GM19463 (cell line): ENCODE data around the gene TMX4.
A peak's percentile ranks its signal among the peaks of the same experiment; 100 is the strongest.
"Not testable (repeated sequence)": the region's sequence is repeated elsewhere in the genome, so short reads cannot be mapped to it uniquely, and the experiment has no call there.

Source experiments
- ATAC-seq: cut with Tn5 transposase; IDR thresholded peaks from one replicate; pipeline ENCODE4 v1.9.1; 2021; ENCODE audit warnings: mild to moderate bottlenecking, moderate library complexity; ENCODE audit not compliant: unreplicated experiment

Gene TMX4, protein sequence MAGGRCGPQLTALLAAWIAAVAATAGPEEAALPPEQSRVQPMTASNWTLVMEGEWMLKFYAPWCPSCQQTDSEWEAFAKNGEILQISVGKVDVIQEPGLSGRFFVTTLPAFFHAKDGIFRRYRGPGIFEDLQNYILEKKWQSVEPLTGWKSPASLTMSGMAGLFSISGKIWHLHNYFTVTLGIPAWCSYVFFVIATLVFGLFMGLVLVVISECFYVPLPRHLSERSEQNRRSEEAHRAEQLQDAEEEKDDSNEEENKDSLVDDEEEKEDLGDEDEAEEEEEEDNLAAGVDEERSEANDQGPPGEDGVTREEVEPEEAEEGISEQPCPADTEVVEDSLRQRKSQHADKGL

DNA sequence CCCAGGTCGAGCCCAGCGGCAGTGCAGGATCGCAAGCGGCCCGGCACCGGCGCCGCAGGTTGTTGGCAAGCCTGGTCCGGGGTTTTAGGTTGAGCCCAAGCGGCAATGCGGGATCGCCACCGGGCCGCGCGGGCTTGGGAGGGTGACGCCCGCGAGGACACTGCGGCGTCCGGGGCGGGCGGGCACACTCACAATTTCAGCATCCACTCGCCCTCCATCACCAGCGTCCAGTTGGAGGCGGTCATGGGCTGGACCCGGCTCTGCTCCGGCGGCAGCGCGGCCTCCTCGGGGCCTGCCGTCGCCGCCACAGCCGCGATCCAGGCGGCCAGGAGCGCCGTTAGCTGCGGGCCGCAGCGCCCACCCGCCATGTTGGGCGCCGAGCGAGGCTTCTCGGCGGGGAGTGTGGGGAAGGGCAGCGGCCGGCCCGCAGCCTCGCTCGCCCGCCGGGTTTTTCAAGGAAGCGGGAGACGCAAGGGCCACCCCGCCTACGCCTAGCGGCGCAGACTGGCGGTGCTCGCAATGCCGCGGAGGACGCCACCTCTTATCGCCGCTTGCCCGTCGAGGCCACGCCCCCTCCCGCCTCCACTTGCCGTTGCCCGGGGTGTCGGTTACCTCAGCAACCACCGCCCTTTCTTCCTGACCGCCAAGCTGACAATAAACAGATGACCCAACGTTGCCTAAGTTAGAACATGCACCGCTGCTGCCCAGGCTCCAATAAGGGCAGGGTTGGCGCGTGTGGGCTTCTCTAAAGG, at the start of gene TMX4:
TSS of gene TMX4 (minus strand) at position 516 of the 752 bp plus-strand sequence. CDS start at position 368, 148 bp downstream.
- ATAC-seq = peak; percentile 83

- no peak for ATAC-seq
Measured at GRCh38 chr20:8067082-8067481, 47.5 kb upstream of the TMX4 start.

GRCh38 chr20:8066662-8067061, 47.1 kb upstream of the TMX4 start:
- ATAC-seq = no peak

- ATAC-seq = no peak
Measured at GRCh38 chr20:8065691-8066090, 46.1 kb upstream of the TMX4 start.

DNA sequence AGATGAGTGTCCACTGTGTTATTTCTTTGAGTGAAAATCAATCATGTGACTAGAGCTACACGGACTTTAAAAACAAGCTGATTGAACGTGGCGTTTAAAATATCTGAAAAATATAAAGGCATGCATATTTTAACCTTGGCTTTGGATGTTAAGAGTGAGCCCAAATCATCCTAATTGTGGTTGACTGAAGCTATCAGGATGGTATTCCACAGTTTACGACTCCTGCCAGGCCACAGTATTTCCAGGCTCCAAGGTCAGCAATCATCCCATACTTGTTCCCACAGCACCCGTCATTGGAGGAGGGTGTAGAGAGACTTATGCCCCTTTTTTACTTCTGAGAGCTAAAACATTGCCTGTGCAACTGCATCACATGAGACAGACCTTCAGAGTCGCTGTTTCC, 43.2 kb upstream of the TMX4 start:
- no peak for ATAC-seq

DNA sequence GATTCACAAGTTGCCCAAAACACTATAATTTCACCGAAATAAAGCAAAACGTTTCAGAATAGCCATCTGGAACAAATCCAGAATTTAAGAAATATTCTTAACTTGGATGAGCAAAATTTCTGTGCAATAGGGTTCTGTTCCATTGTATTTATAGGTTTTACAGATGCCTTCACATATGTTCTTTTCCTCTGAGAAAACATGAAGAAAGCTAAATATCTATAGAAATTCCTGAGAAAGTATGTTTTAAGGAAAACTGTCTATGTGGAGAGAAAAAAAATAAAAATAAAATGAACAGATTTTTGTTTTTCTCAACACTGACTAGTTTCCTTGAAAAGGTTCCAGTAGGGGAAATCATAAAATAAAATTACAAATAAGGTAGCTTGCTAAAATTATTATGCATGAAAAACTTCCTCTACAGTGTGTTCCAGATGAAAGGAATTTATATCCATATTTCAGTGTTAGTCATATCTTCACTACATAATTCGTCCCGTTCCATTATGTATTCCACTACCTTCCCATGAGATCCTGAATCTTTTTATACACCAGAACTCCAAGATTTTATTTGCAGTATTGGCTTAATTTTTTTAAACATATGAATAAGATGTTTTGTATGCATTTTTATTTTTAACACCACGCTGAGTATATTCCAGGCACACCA, 42.4 kb upstream of the TMX4 start:
- no peak for ATAC-seq

- no peak for ATAC-seq
Measured at GRCh38 chr20:8060977-8061376, 41.4 kb upstream of the TMX4 start.

DNA sequence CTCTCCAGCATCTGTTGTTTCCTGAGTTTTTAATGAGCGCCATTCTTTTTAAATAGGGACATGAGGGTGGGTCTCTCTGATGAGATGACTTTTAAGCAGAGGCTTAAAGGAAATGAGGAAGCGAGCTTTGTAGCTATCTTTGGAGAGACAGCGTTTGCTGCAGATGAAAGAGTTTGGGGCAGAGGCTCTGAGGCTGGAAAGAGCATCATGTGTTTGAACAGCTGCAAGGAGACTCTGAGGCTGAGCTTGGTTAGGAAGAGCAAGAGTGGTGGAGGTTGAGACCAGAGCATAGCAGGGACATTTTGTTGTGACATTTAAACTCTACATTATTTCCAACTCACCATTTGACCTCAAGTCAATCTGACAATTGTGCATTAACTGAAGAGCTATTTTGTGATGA, 38.3 kb upstream of the TMX4 start:
- no peak for ATAC-seq

DNA sequence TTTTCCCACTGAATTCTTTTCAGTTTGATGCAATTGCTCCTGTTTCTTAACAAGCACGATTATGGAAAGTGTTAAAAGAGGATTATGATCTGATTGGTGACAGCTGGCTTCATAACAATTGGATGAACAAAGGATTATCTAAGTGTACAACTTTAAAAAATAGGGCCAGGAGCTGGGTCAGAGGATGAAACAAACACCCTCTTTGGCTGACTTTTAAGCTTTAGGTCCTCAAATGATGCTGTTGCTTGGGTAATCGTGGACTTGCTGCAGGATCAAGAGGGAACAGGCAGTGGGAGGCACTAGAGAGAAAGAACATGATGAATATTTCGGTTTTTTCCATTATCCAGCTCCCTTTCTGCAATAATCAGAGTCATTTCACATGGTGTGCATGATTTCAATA, 35.5 kb upstream of the TMX4 start:
- no peak for ATAC-seq

- ATAC-seq = no peak
Measured at GRCh38 chr20:8050157-8050837, 30.7 kb upstream of the TMX4 start.

GRCh38 chr20:8049310-8049709, 29.7 kb upstream of the TMX4 start:
- ATAC-seq = no peak

DNA sequence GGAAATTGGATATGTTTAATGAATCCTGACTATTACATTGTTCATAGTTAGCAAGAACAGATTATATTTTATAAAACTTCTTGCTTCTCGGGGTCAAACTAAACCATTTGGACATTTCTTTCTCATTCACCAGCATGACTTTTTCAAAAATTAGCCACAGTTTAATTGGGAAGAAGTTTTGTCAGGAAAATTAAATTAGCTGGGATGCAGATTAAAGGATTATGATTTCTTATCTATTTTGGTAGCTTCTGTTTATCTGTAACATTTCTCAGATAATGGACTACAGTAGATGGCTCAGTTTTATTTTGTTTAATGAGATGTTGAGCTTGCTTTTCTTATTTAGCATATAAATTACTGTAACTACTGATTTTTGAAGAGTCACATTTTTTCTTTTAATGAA, 26.4 kb upstream of the TMX4 start:
- no peak for ATAC-seq

DNA sequence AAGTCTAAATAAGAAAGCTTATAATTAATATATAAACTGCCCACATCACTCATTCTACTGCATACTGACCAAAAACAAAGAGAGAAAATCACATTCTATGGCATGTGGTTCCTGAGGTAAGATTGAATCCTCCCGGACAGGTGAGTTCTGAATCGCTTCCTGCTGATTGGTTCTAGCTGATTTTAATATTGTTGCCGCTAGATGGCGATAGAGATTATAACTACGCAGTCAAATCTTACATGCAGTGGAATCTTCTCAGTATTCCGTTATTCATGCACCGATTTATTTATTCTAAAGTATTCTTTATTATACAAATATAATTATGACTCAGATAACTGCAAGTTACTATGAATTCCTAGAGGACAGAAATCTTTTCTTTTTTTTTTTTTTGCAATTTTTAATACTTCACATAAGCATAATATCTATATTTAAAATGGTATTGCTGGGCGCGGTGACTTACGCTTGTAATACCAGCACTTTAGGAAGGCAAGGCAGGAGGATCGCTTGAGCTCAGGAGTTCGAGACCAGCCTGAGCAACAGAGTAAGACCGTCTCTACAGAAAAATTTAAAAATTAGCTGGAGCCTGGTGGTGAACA, 24.2 kb upstream of the TMX4 start:
- peak; percentile 94 for ATAC-seq

- no peak for ATAC-seq
Measured at GRCh38 chr20:8039042-8039441, 19.5 kb upstream of the TMX4 start.

- ATAC-seq = no peak
Measured at GRCh38 chr20:8036771-8037170, 17.2 kb upstream of the TMX4 start.

GRCh38 chr20:8033151-8033841, 13.7 kb upstream of the TMX4 start:
- ATAC-seq = no peak

GRCh38 chr20:8032499-8032898, 12.9 kb upstream of the TMX4 start:
- ATAC-seq = no peak

GRCh38 chr20:8031539-8031938, 12.0 kb upstream of the TMX4 start:
- ATAC-seq = not testable (repeated sequence)

DNA sequence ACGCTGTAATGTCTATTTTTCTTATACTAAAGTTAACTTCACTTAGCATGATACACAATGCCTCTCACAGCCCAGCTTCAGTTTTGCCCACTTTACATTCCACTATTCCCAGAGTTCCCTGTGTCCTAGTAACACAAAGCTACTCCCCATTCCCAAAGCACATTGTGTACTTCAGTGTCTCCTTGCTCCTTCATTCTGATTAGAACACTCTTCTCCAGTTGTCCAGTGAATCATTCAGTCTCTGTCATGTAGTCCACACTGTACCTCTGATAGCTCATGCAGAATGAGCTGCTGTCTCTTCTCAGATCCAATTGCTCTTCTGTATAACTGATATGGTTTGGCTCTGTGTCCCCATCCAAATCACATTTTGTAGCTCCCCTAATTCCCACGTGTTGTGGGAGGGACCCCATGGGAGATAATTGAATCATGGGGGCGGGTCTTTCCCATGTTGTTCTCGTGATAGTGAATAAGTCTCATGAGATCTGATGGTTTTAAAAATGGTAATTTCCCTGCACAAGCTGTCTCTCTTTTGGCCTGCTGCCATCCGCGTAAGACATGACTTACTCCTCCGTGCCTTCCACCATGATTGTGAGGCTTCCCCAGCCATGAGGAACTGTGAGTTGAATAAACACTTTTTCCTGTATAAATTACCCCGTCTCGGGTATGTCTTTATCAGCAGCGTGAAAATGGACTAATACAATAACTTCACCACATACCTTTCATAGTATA, 2.1 kb upstream of the TMX4 start:
- no peak for ATAC-seq
